Gastrocnemius medialis (tissue), 4 donors: ENCODE results near the gene RUNX1. TPM values are rescaled to one million over a fixed set of nuclear protein-coding genes. Genes with fewer than 3 reads are reported as not detected.

Source experiments
- ATAC-seq, 2 donors: fragments of 150-250 bp; one replicate each; pipeline ENCODE4 v1.9.1; 2016
- DNase-seq, 2 donors: peaks; one replicate each; pipeline ENCODE4 v3.0.0-alpha.2; 2019
- H3K27ac ChIP-seq, 4 donors: fragments of 200-600 bp; sonication (generic); 1 replicate in 1 of 4; 2 replicates in 3 of 4; pipeline ENCODE4 v1.5.1; 2016 to 2018; ENCODE audit warnings: mild to moderate bottlenecking in 2 of 4, moderate library complexity in 1 of 4
- H3K27me3 ChIP-seq, 3 donors: fragments of 200-600 bp; sonication (generic) in 2 of 3; 1 replicate in 1 of 3; 2 replicates in 2 of 3; pipeline versions ENCODE4 v1.5.1 to v1.6.0; 2016 to 2019; ENCODE audit warnings: mild to moderate bottlenecking in 1 of 3, moderate library complexity in 1 of 3
- H3K36me3 ChIP-seq, 2 donors: fragments of 200-600 bp; sonication (generic) in 1 of 2; one replicate each; pipeline ENCODE4 v1.5.1; 2017 to 2018
- H3K4me1 ChIP-seq, 2 donors: fragments of 200-600 bp; sonication (generic) in 1 of 2; one replicate each; pipeline ENCODE4 v1.5.1; 2016 to 2017; ENCODE audit warnings: mild to moderate bottlenecking in 2 of 2
- H3K4me3 ChIP-seq, 4 donors: fragments of 200-600 bp; sonication (generic) in 3 of 4; 1 replicate in 1 of 4; 2 replicates in 3 of 4; pipeline ENCODE4 v1.5.1; 2016 to 2019; ENCODE audit warnings: mild to moderate bottlenecking in 2 of 4
- H3K9me3 ChIP-seq, 3 donors: fragments of 200-600 bp; sonication (generic) in 2 of 3; 1 replicate in 1 of 3; 2 replicates in 2 of 3; pipeline ENCODE4 v1.5.1; 2016 to 2019
- POLR2A ChIP-seq, 2 donors: fragments of 450-650 bp; IDR thresholded peaks; one replicate each; pipeline ENCODE4 v1.6.1; 2017; ENCODE audit warnings: antibody characterized with exemption in 2 of 2, mild to moderate bottlenecking in 2 of 2, moderate library complexity in 2 of 2
- in situ Hi-C, 4 donors: fragments of 200-750 bp; cut with MboI; loops; one replicate each; pipeline versions ENCODE4 v1.15.0 to v1.8.0; 2017; ENCODE audit warnings: low sequenced_read_pairs in 4 of 4
- intact Hi-C: fragments of 100-400 bp; cut with DNase I; formaldehyde crosslinking; loops from one replicate; pipeline ENCODE4 v1.15.1; 2023; ENCODE audit warnings: low total_unique reads
- total RNA-seq, 4 donors: library from RNA; depleted of rRNA; stranded (reverse); fragments of >200 nt; gene quantifications; one replicate each; pipeline versions ENCODE4 v1.1.0 to v1.2.3, GENCODE V29; 2016
- TF ChIP-seq, protein P1 (sequence below), 5 experiments: fragments of 450-650 bp in 3 of 5; fragments of 200-600 bp in 2 of 5; sonication (generic) in 2 of 5; IDR thresholded peaks in 4 of 5; conservative IDR thresholded peaks in 1 of 5; 1 replicate in 4 of 5; 2 replicates in 1 of 5; pipeline ENCODE4 v1.5.1; 2016 to 2019; ENCODE audit warnings: antibody characterized with exemption in 5 of 5, mild to moderate bottlenecking in 3 of 5, moderate library complexity in 3 of 5

Gene RUNX1
- total RNA-seq, 4 donors from 2014 or later = 8.0 to 20.9 (median 10.6) TPM

DNA sequence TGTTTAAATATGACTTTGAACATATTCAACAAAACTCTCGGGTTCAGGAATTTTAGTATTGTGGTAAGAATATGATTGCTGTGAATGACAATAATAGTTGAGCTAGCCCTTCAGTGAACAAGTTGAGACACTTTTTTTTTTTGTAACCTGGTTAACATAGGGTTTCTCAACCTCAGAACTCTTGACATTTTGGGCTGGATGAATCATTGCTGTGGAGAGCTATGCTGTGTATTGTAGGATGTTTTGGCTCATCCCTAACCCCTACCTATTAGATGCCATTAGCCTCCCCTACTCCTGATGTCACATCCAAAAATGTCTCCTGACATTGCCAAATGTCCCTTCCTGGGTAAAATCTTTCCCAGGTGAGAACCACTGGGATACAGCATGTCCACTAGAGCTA lies 113.7 kb downstream of the RUNX1 start:
- TF ChIP-seq POLR2A (IDR thresholded peaks at IDR 0.05) = no peak
- TF ChIP-seq, protein P1, sequence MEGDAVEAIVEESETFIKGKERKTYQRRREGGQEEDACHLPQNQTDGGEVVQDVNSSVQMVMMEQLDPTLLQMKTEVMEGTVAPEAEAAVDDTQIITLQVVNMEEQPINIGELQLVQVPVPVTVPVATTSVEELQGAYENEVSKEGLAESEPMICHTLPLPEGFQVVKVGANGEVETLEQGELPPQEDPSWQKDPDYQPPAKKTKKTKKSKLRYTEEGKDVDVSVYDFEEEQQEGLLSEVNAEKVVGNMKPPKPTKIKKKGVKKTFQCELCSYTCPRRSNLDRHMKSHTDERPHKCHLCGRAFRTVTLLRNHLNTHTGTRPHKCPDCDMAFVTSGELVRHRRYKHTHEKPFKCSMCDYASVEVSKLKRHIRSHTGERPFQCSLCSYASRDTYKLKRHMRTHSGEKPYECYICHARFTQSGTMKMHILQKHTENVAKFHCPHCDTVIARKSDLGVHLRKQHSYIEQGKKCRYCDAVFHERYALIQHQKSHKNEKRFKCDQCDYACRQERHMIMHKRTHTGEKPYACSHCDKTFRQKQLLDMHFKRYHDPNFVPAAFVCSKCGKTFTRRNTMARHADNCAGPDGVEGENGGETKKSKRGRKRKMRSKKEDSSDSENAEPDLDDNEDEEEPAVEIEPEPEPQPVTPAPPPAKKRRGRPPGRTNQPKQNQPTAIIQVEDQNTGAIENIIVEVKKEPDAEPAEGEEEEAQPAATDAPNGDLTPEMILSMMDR (IDR thresholded peaks at IDR 0.05 in 4 of 5, conservative IDR thresholded peaks at IDR 0.05 in 1 of 5) = no peak
- Histone ChIP-seq H3K36me3 (no peaks in the 10 kb centered on the region), H3K27me3 (no peaks in the 10 kb centered on the region), H3K4me3 (no peak overlapping the region), H3K9me3 (no peaks in the 10 kb centered on the region), H3K4me1 (no peaks in the 10 kb centered on the region), H3K27ac (no peak overlapping the region)
- in situ Hi-C loops (no loop called here), intact Hi-C loops (no loop called here)
- DNase-seq (no peak), ATAC-seq (no peak)

DNA sequence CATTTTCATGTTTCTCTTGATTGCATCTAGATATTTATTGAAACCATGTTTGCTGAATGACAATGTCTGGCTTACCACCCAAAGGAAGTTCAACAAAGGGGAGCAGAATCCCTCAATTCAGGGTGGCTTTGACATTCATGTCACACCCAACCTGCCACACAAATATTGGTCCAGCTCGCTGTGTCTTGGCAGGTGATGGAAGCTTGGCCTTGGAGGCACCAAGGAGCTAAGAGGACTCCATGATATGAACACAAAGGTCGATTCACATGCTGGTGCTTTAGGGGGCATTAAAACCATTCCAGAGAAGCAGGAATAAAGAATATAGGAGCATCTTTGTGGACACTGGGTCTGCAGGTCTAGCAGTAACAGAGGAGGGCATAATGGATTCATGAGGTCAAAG lies 114.8 kb downstream of the RUNX1 start:
- no peak overlapping the region for H3K4me3 ChIP-seq
- in situ Hi-C loops (no loop called here), intact Hi-C loops (no loop called here)
- DNase-seq = no peak
- H3K27ac ChIP-seq = no peak overlapping the region
- H3K36me3 ChIP-seq = no peaks in the 10 kb centered on the region
- ATAC-seq = no peak
- no peaks in the 10 kb centered on the region for H3K4me1 ChIP-seq
- no peaks in the 10 kb centered on the region for H3K9me3 ChIP-seq
- TF ChIP-seq POLR2A (IDR thresholded peaks at IDR 0.05) = no peak
- TF ChIP-seq, protein P1 (IDR thresholded peaks at IDR 0.05 in 4 of 5, conservative IDR thresholded peaks at IDR 0.05 in 1 of 5) = no peak
- no peaks in the 10 kb centered on the region for H3K27me3 ChIP-seq

GRCh38 chr21:34933609-34934335 lies 115.3 kb downstream of the RUNX1 start:
- Histone ChIP-seq H3K27me3 (no peaks in the 10 kb centered on the region), H3K27ac (no peak overlapping the region), H3K4me3 (no peak overlapping the region), H3K36me3 (no peaks in the 10 kb centered on the region), H3K4me1 (no peaks in the 10 kb centered on the region), H3K9me3 (no peaks in the 10 kb centered on the region)
- in situ Hi-C loops (no loop called here), intact Hi-C loops (no loop called here)
- no peak for DNase-seq
- no peak for TF ChIP-seq POLR2A (IDR thresholded peaks at IDR 0.05)
- TF ChIP-seq, protein P1 (IDR thresholded peaks at IDR 0.05 in 4 of 5, conservative IDR thresholded peaks at IDR 0.05 in 1 of 5) = no peak
- ATAC-seq = no peak

DNA sequence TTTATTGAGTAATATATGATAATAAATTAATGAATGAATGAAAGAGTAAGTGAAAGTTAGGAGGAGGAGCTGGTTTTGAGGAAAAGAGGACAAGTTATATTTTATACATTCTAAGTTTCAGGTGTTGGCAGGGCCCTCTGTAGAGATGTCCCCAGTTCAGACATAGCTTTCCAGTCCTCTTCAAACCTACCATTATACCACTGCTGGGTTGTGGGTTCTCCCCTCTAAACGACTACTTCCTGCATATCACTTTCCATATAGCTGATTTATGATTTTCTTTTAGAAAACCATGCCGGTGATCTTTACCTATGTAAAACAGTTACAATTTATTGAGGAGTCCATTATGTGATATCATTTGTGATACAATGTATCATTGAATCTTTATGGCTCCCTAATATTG lies 116.9 kb downstream of the RUNX1 start:
- Histone ChIP-seq H3K27ac (no peak overlapping the region), H3K27me3 (no peaks in the 10 kb centered on the region), H3K9me3 (no peaks in the 10 kb centered on the region), H3K4me3 (no peak overlapping the region), H3K36me3 (no peaks in the 10 kb centered on the region), H3K4me1 (no peaks in the 10 kb centered on the region)
- ATAC-seq (no peak), DNase-seq (no peak)
- no peak for TF ChIP-seq POLR2A (IDR thresholded peaks at IDR 0.05)
- TF ChIP-seq, protein P1 (IDR thresholded peaks at IDR 0.05 in 4 of 5, conservative IDR thresholded peaks at IDR 0.05 in 1 of 5) = no peak
- intact Hi-C loops (no loop called here), in situ Hi-C loops (no loop called here)

- ATAC-seq (no peak), DNase-seq (no peak)
- in situ Hi-C loops (no loop called here), intact Hi-C loops (no loop called here)
- no peaks in the 10 kb centered on the region for H3K4me1 ChIP-seq
- no peaks in the 10 kb centered on the region for H3K36me3 ChIP-seq
- H3K4me3 ChIP-seq = no peak overlapping the region
- H3K27ac ChIP-seq = no peak overlapping the region
- H3K27me3 ChIP-seq = no peaks in the 10 kb centered on the region
- TF ChIP-seq POLR2A (IDR thresholded peaks at IDR 0.05) = no peak
- TF ChIP-seq, protein P1 (IDR thresholded peaks at IDR 0.05 in 4 of 5, conservative IDR thresholded peaks at IDR 0.05 in 1 of 5) = no peak
- H3K9me3 ChIP-seq = no peaks in the 10 kb centered on the region
These were observed 118.1 kb downstream of the RUNX1 start for GRCh38 chr21:34930971-34931370.
